ENCODE results near the gene ALDH1L1. TPM values are rescaled to one million over a fixed set of nuclear protein-coding genes. Genes with fewer than 3 reads are reported as not detected.
"Not testable (repeated sequence)": the region's sequence is repeated elsewhere in the genome, so short reads cannot be mapped to it uniquely, and the experiment has no call there.

Gene ALDH1L1
- total RNA-seq, 4 donors from 2014 or later, result 43.5 to 108 (median 69.0) TPM

GRCh38 chr3:126067959-126068358 lies 112.4 kb downstream of the ALDH1L1 start:
- no peak overlapping the region for H3K27ac ChIP-seq
- intact Hi-C loops (cut with DNase I; ENCODE audit: low total_unique reads), result no loop called here
- H3K9me3 ChIP-seq, result no peaks in the 10 kb centered on the region
- no peak overlapping the region for H3K4me3 ChIP-seq
- no peaks in the 10 kb centered on the region for H3K27me3 ChIP-seq
- peaks cover 0 to 9% of the 10 kb centered on the region in 2 donors for H3K36me3 ChIP-seq
- in situ Hi-C loops (cut with MboI; ENCODE audit: low sequenced_read_pairs in 4 of 4), result no loop called here
- no peaks in the 10 kb centered on the region for H3K4me1 ChIP-seq
- TF ChIP-seq POLR2A (IDR thresholded peaks at IDR 0.05), result no peak
- TF ChIP-seq, protein P1, sequence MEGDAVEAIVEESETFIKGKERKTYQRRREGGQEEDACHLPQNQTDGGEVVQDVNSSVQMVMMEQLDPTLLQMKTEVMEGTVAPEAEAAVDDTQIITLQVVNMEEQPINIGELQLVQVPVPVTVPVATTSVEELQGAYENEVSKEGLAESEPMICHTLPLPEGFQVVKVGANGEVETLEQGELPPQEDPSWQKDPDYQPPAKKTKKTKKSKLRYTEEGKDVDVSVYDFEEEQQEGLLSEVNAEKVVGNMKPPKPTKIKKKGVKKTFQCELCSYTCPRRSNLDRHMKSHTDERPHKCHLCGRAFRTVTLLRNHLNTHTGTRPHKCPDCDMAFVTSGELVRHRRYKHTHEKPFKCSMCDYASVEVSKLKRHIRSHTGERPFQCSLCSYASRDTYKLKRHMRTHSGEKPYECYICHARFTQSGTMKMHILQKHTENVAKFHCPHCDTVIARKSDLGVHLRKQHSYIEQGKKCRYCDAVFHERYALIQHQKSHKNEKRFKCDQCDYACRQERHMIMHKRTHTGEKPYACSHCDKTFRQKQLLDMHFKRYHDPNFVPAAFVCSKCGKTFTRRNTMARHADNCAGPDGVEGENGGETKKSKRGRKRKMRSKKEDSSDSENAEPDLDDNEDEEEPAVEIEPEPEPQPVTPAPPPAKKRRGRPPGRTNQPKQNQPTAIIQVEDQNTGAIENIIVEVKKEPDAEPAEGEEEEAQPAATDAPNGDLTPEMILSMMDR (IDR thresholded peaks at IDR 0.05 in 4 of 5, conservative IDR thresholded peaks at IDR 0.05 in 1 of 5), result no peak
- no peak for DNase-seq
- ATAC-seq, result no peak

DNA sequence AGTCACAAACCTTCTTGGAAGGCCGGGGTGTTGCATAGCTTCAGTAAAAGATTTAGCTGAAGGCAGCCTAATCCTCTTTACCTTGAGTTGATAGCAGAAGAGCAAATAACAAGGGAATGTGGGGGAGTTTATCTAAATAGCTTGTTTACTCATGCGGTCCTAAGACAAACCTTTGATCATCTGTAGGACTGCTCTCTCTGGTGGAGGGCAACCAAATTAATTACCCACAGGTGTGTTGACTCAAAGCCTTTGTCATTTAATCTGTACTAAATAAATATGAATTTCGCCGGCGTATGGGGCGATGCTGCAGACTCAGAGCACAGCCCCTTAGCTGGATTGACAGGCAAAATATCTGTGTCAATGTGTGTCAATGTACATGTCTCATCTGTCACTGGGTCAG lies 113.7 kb downstream of the ALDH1L1 start:
- DNase-seq; in situ Hi-C loops (cut with MboI; ENCODE audit: low sequenced_read_pairs in 4 of 4); H3K27me3 ChIP-seq; H3K36me3 ChIP-seq; H3K9me3 ChIP-seq; H3K27ac ChIP-seq; H3K4me1 ChIP-seq; intact Hi-C loops (cut with DNase I; ENCODE audit: low total_unique reads); H3K4me3 ChIP-seq; ATAC-seq: not testable (repeated sequence)

DNA sequence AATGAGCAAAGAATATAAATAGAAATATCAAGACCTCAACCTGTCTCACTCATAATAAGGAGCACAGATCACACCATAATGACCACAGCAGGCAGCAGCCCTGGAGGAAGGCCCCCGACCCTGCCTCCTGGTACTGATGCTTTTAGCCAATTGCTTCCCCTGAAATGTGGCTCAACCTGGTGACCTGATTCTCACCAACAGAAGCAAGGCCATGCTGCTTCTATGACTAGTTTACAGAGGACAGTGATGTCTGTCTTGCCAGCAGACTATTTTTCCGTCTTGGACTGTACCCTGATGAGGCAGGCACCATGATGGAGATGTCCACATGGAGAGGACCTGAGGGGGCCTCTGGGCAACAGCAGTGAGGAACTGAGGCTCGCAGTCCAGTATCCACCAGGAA lies 114.5 kb downstream of the ALDH1L1 start:
- DNase-seq, result no peak
- peaks cover 0 to 9% of the 10 kb centered on the region in 2 donors for H3K36me3 ChIP-seq
- no peak overlapping the region for H3K4me3 ChIP-seq
- H3K27me3 ChIP-seq, result no peaks in the 10 kb centered on the region
- in situ Hi-C loops (cut with MboI; ENCODE audit: low sequenced_read_pairs in 4 of 4) (no loop called here), intact Hi-C loops (cut with DNase I; ENCODE audit: low total_unique reads) (no loop called here)
- H3K27ac ChIP-seq, result no peak overlapping the region
- ATAC-seq, result no peak
- no peak for TF ChIP-seq POLR2A (IDR thresholded peaks at IDR 0.05)
- TF ChIP-seq, protein P1 (IDR thresholded peaks at IDR 0.05 in 4 of 5, conservative IDR thresholded peaks at IDR 0.05 in 1 of 5), result no peak
- peaks cover under 1% of the 10 kb centered on the region in 2 donors for H3K4me1 ChIP-seq
- H3K9me3 ChIP-seq, result no peaks in the 10 kb centered on the region

DNA sequence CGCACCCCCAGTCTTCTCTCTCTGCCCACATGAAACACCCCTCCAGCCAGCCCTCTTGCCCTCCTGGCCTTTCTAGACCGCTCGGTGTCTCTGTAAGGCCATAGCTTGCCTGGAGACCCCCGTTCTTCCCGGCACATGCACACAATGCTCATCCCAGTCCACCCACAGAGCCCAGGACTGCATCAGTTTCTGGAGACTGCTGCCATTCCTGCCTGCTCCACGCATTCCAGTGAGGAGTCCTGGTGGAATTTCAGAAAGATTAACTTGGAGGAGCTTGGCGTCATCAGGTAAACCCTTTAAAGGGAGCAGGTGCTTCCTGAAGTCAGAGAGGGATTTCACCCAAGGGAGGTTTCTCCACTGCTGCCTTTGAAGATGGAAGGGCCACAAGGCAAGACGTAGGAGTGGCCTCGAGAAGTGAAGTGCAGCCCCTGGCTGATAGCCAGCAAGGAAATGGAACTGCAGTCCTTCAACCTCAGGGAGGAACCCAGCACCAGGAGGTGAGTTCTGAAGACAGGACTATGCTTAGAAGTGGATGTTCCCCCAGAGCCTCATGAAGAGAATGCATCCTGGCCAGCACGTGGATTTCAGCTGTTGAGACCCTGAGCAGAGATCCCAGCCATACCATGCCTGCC lies 115.6 kb downstream of the ALDH1L1 start:
- DNase-seq, result no peak
- Histone ChIP-seq H3K27me3 (no peaks in the 10 kb centered on the region), H3K27ac (no peak overlapping the region), H3K4me1 (peaks cover 7 to 8% of the 10 kb centered on the region in 2 donors), H3K4me3 (no peak overlapping the region), H3K9me3 (no peaks in the 10 kb centered on the region), H3K36me3 (peaks cover 0 to 9% of the 10 kb centered on the region in 2 donors)
- intact Hi-C loops (cut with DNase I; ENCODE audit: low total_unique reads), result no loop called here
- ATAC-seq, result no peak
- in situ Hi-C loops (cut with MboI; ENCODE audit: low sequenced_read_pairs in 4 of 4), result no loop called here
- TF ChIP-seq, protein P1 (IDR thresholded peaks at IDR 0.05 in 4 of 5, conservative IDR thresholded peaks at IDR 0.05 in 1 of 5), result no peak
- TF ChIP-seq POLR2A (IDR thresholded peaks at IDR 0.05), result no peak

DNA sequence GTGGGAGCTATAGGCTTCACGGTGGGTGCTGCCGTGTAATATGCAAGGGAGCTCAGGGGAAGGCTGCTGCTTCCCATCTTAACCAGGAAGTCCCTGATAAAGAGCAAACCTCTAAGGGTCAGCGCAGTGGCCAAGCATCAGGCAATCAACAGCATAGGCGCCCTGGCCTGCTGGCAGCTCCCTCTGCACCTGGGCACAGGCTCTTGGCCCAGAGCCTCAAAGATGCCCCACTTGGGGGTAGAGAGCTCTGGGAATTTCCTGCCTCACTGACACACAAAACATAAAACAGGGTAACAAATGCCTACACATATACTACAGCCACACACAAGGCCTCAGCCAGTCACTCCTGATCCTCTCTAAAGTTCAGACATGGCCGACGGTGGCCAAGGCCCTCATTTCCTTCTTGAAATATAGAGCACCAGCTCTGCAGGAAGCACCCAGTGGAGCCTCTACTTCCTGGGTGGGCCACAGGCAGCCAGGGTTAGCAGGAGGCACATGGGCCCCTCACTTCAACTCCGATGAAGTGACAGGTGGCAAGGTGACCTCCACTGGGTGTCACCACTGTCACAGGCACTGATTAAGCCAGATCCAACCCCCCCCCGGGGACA lies 116.9 kb downstream of the ALDH1L1 start:
- intact Hi-C loops (cut with DNase I; ENCODE audit: low total_unique reads) (no loop called here), in situ Hi-C loops (cut with MboI; ENCODE audit: low sequenced_read_pairs in 4 of 4) (no loop called here)
- Histone ChIP-seq H3K4me3 (no peak overlapping the region), H3K4me1 (peaks cover 14 to 17% of the 10 kb centered on the region in 2 donors), H3K27ac (no peak overlapping the region), H3K27me3 (no peaks in the 10 kb centered on the region), H3K9me3 (no peaks in the 10 kb centered on the region), H3K36me3 (peaks cover 0 to 9% of the 10 kb centered on the region in 2 donors)
- TF ChIP-seq, protein P1 (IDR thresholded peaks at IDR 0.05 in 4 of 5, conservative IDR thresholded peaks at IDR 0.05 in 1 of 5), result no peak
- no peak for TF ChIP-seq POLR2A (IDR thresholded peaks at IDR 0.05)
- no peak for ATAC-seq
- DNase-seq, result no peak
